HepG2 (cell line): ENCODE data around the gene KNG1.

ENCODE experiments used
- ISX ChIP-seq: sonication (generic); formaldehyde crosslinking; conservative IDR thresholded peaks from 2 replicates; pipeline ENCODE4 v1.5.0; 2020; ENCODE audit warnings: missing genetic modification reagents
- KLF6 ChIP-seq: IDR thresholded peaks from 2 replicates; pipeline ENCODE4 v1.8.0; 2016; ENCODE audit warnings: missing biosample characterization, missing genetic modification reagents
- MTF1 ChIP-seq: sonication (generic); formaldehyde crosslinking; IDR thresholded peaks from 2 replicates; pipeline ENCODE4 v1.5.0; 2020; ENCODE audit warnings: missing genetic modification reagents
- ZMYM3 ChIP-seq: sonication (generic); formaldehyde crosslinking; IDR thresholded peaks from 2 replicates; pipeline ENCODE4 v1.5.1; 2020; ENCODE audit warnings: mild to moderate bottlenecking, missing genetic modification reagents

DNA sequence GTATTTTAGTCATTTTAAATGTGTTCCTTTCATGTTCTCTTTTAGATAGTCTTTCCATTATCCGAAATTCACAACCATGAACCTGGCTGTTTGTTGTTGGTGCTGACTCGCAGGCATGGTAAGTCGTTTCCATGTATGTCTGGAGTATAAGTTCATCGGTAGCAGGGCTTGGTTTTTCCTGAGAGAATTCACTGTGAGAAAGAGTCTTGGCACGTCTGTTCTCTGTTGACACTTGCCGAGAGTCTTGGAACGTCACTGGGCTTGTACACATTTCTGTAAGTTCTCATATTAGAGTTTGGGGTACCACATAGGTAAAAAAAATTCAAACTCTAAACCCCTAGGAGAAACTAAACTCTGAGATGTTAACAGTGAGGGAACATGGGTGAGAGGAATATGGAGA lies 36.8 kb downstream of the KNG1 start:
- TF ChIP-seq MTF1 (CRISPR knock-in tag) = no peak
- TF ChIP-seq ISX (CRISPR knock-in tag) = no peak
- TF ChIP-seq KLF6 (CRISPR knock-in tag) = no peak
- no peak for TF ChIP-seq ZMYM3
